Measurements from ENCODE around the gene TNFAIP8L2.
"Not testable (repeated sequence)": the region's sequence is repeated elsewhere in the genome, so short reads cannot be mapped to it uniquely, and the experiment has no call there.

TNFAIP8L2 gene

DNA sequence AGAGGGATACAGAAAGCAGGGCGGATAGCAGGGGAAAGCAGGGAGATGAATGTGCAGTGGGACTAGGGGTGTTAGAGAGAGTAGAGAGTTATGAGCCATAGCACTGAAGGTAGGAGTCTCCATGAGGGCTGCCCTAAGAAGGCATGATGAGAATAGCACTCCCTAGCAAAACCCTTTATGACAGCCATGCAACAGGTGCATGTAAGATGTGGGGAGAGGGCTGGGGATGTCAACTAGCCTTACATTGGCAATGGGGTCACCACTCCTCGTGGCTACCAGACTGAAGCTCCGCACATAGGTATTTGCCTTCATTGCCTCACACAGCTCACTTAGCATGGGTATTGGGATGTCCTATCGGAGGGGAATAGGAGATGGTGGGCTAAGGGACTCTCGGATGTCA, 14.7 kb downstream of the TNFAIP8L2 start:
- peaks cover 42% of the 10 kb centered on the region for H3K36me3 ChIP-seq (ENCODE audit: control insufficient read depth, insufficient read depth, low read length, severe bottlenecking)
- peaks cover 23% of the 10 kb centered on the region for H3K4me1 ChIP-seq (ENCODE audit: control insufficient read depth, insufficient read depth, low read length)
- DNase-seq (ENCODE audit: low read depth): no peak
- no peaks in the 10 kb centered on the region for H3K27me3 ChIP-seq (replicated peaks; ENCODE audit: control insufficient read depth, insufficient read depth, low read length)
- H3K9me3 ChIP-seq (ENCODE audit: control insufficient read depth, low read length): no peaks in the 10 kb centered on the region
- no peak overlapping the region for H3K4me3 ChIP-seq (ENCODE audit: low read length)
- H3K9ac ChIP-seq (ENCODE audit: low read length): no peak overlapping the region

DNA sequence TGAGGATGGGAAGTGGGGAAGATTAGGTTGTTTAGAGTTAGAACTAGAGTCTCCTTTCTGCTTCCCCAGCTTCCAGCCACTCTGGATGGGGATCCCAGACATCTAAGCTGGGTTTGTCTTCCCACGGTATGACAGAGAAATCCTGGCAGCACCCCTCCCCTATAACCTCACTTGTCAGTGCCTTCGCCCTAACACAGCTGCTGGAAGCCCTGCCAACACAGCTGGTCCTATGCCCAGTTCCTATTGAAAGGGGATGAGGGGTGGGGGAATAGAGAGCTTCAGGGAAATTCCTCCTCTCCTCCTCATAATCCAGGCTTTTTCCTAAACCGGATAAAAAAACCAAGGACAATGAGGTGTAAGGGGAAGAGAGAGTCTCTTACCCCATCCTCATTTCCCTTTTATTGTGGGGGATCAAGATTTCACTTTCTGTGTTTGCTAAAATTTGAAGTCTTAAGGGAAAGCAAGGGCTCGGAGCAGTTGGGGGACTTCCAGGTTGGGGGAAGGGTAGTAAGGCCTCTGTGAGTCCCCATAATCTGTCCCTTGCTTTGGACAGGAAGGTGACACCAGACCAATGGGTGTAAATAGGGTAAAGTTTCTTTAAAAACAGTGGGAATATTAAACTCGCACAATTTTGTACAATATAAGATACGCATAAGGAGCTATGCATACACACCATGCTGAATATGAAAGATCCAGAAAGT, 18.7 kb downstream of the TNFAIP8L2 start:
- Histone ChIP-seq H3K9me3 (ENCODE audit: control insufficient read depth, low read length) (no peaks in the 10 kb centered on the region), H3K27me3 (replicated peaks; ENCODE audit: control insufficient read depth, insufficient read depth, low read length) (no peaks in the 10 kb centered on the region), H3K4me1 (ENCODE audit: control insufficient read depth, insufficient read depth, low read length) (peaks cover 13% of the 10 kb centered on the region), H3K9ac (ENCODE audit: low read length) (peak overlapping the region; percentile 25), H3K4me3 (ENCODE audit: low read length) (no peak overlapping the region), H3K36me3 (ENCODE audit: control insufficient read depth, insufficient read depth, low read length, severe bottlenecking) (peaks cover 68% of the 10 kb centered on the region)
- no peak for DNase-seq (ENCODE audit: low read depth)

DNA sequence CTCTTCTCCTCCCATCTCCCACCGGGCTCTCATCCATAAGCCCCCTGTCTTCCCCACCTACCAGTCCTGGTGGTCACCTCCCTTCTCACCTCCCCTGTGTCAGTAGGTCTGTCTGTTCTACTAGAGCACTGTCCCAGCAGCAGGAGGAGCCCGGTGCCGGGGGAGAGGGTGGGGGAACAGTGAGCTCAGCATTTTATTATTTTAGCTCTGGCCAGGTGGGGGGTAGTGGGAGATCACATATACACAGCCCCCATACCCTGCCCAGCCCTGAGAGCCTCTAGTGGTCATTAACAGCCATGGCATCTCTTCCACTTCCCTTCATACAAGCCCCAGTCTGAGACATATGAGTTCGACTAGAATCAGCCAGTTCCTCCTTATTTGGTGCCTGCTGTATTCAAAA, 19.4 kb downstream of the TNFAIP8L2 start, which contains the start of gene TMOD4:
Gene TMOD4, minus strand, starts transcription at position 119 of the 400 bp plus-strand sequence. CDS start 1,106 bp downstream, outside the sequence.
- Histone ChIP-seq H3K36me3 (ENCODE audit: control insufficient read depth, insufficient read depth, low read length, severe bottlenecking) (peaks cover 69% of the 10 kb centered on the region), H3K4me1 (ENCODE audit: control insufficient read depth, insufficient read depth, low read length) (peaks cover 13% of the 10 kb centered on the region), H3K27me3 (replicated peaks; ENCODE audit: control insufficient read depth, insufficient read depth, low read length) (no peaks in the 10 kb centered on the region), H3K4me3 (ENCODE audit: low read length) (no peak within 1 kb of the TSS), H3K9ac (ENCODE audit: low read length) (peak within 1 kb of the TSS; percentile 25), H3K9me3 (ENCODE audit: control insufficient read depth, low read length) (no peaks in the 10 kb centered on the region)
- DNase-seq (ENCODE audit: low read depth): peak; percentile 37

DNA sequence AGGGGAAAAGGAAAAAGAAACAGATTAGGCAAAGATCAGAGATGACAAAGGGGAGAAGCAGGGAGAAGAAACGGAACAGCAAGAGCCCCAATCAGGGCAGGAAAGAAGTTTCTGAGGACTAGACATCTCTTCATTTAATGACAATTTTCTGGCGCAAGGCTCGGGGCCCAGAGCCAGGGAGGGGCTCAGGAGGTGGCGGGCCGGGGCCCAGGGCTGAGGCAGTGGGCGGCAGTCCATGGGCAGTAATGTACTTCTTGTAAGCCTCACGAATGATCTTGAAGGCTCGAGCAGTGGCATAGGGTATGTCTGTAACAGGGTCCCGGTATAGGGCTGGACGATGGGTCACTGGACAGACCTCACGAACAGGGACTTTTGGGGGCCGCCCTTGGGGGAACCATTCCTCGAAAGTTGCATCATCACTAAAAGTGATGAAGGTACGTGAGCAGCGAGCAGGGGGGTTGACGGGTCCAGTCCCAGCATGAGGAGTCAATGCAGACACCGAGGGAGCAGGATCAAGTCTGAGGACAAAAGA, 20.1 kb downstream of the TNFAIP8L2 start:
- DNase-seq (ENCODE audit: low read depth): no peak
- H3K4me1 ChIP-seq (ENCODE audit: control insufficient read depth, insufficient read depth, low read length): peaks cover 13% of the 10 kb centered on the region
- no peak overlapping the region for H3K4me3 ChIP-seq (ENCODE audit: low read length)
- H3K9ac ChIP-seq (ENCODE audit: low read length): no peak overlapping the region
- peaks cover 70% of the 10 kb centered on the region for H3K36me3 ChIP-seq (ENCODE audit: control insufficient read depth, insufficient read depth, low read length, severe bottlenecking)
- H3K9me3 ChIP-seq (ENCODE audit: control insufficient read depth, low read length): no peaks in the 10 kb centered on the region
- no peaks in the 10 kb centered on the region for H3K27me3 ChIP-seq (replicated peaks; ENCODE audit: control insufficient read depth, insufficient read depth, low read length)

DNA sequence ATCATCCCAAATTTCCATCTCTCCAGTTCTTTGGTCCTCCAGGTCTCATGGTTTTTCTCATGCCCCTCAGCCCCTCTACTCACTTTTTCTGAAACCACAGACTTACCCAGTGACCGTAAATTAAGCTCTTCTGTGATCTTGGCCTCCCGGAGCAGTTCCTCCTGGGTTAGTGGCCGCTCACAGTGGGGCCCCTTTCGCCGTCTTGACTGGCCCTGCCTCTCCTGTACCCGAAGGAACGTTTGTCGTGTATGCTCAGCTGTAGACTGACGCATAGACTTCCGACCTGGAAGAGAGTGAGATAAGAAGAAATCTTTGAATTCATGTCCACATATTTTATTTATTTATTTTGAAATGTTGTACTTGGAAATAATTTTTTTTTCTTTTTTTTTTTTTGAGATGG, 27.8 kb downstream of the TNFAIP8L2 start:
- H3K9me3 ChIP-seq (ENCODE audit: control insufficient read depth, low read length): no peaks in the 10 kb centered on the region
- H3K9ac ChIP-seq (ENCODE audit: low read length): no peak overlapping the region
- H3K36me3 ChIP-seq (ENCODE audit: control insufficient read depth, insufficient read depth, low read length, severe bottlenecking): peaks cover 60% of the 10 kb centered on the region
- DNase-seq (ENCODE audit: low read depth): no peak
- no peaks in the 10 kb centered on the region for H3K27me3 ChIP-seq (replicated peaks; ENCODE audit: control insufficient read depth, insufficient read depth, low read length)
- no peak overlapping the region for H3K4me3 ChIP-seq (ENCODE audit: low read length)
- peaks cover 20% of the 10 kb centered on the region for H3K4me1 ChIP-seq (ENCODE audit: control insufficient read depth, insufficient read depth, low read length)

DNA sequence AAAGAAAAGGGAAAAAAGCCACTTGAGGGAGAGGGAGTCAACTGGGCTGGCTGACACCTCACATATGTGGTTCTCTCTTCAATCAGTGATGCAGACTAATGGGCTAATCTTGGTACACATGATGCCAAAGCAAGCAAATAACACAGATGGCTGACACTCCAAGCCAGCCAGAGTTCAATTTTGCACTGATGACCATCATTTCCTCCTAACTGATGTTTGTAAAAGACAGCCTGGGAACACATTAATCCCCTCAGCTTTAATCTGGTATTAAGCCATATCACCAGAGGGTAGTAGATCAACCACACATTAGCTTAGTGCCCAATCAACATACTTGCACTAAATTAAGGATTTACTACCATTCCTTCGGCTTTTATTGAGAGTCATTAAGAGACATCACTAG, 30.8 kb downstream of the TNFAIP8L2 start:
- Histone ChIP-seq H3K4me3 (ENCODE audit: low read length) (no peak overlapping the region), H3K4me1 (ENCODE audit: control insufficient read depth, insufficient read depth, low read length) (peaks cover 20% of the 10 kb centered on the region), H3K9ac (ENCODE audit: low read length) (no peak overlapping the region), H3K36me3 (ENCODE audit: control insufficient read depth, insufficient read depth, low read length, severe bottlenecking) (peaks cover 34% of the 10 kb centered on the region), H3K27me3 (replicated peaks; ENCODE audit: control insufficient read depth, insufficient read depth, low read length) (no peaks in the 10 kb centered on the region), H3K9me3 (ENCODE audit: control insufficient read depth, low read length) (no peaks in the 10 kb centered on the region)
- DNase-seq (ENCODE audit: low read depth): no peak

DNA sequence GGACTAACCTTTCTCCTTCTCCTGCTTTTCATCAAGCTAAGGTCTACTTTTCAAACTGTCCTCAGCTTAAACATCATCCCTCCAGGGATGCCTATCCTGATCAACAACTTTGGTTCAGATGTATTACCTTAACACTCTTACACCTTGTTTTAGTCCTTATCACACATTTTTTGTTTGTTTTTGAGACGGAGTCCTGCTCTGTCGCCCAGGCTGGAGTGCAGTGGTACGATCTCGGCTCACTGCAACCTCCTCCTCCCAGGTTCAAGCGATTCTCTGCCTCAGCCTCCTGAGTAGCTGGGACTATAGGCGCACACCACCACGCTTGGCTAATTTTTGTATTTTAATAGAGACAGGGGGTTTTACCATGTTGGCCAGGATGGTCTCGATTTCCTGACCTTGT, 32.2 kb downstream of the TNFAIP8L2 start:
- DNase-seq (ENCODE audit: low read depth); H3K9me3 ChIP-seq (ENCODE audit: control insufficient read depth, low read length); H3K27me3 ChIP-seq (replicated peaks; ENCODE audit: control insufficient read depth, insufficient read depth, low read length): not testable (repeated sequence)
- peaks cover 20% of the 10 kb centered on the region for H3K4me1 ChIP-seq (ENCODE audit: control insufficient read depth, insufficient read depth, low read length)
- peak overlapping the region; percentile 96 for H3K4me3 ChIP-seq (ENCODE audit: low read length)
- H3K9ac ChIP-seq (ENCODE audit: low read length): peak overlapping the region; percentile 92
- peaks cover 22% of the 10 kb centered on the region for H3K36me3 ChIP-seq (ENCODE audit: control insufficient read depth, insufficient read depth, low read length, severe bottlenecking)

- peaks cover 10% of the 10 kb centered on the region for H3K36me3 ChIP-seq (ENCODE audit: control insufficient read depth, insufficient read depth, low read length, severe bottlenecking)
- peak within 1 kb of the TSS; percentile 92 for H3K9ac ChIP-seq (ENCODE audit: low read length)
- no peaks in the 10 kb centered on the region for H3K27me3 ChIP-seq (replicated peaks; ENCODE audit: control insufficient read depth, insufficient read depth, low read length)
- H3K4me1 ChIP-seq (ENCODE audit: control insufficient read depth, insufficient read depth, low read length): peaks cover 25% of the 10 kb centered on the region
- peak within 1 kb of the TSS; percentile 96 for H3K4me3 ChIP-seq (ENCODE audit: low read length)
- no peaks in the 10 kb centered on the region for H3K9me3 ChIP-seq (ENCODE audit: control insufficient read depth, low read length)
- peak; percentile 96 for DNase-seq (ENCODE audit: low read depth)
Measured at GRCh38 chr1:151189637-151190445, 33.4 kb downstream of the TNFAIP8L2 start, which contains the start of gene VPS72. TSS of gene VPS72 (minus strand) at chr1:151190197. CDS start at chr1:151190121, 76 bp downstream.

DNA sequence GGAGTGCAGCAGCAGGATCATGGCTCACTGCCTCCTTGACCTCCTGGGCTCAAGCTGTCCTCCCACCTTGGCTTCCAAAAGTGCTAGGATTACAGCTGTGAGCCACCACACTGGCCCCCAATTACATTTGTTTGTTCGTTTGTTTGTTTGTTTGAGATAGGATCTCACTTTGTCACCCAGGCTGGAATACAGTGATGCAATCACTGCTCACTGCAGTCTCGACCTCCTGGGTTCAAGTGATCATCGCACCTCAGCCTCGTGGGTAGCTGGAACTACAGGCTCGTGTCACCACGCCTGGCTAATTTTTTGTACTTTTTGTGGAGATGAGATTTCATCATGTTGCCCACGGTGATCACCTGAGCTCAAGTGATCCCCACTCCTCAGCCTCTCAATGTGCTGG, 35.6 kb downstream of the TNFAIP8L2 start:
- Histone ChIP-seq H3K9me3 (ENCODE audit: control insufficient read depth, low read length) (no peaks in the 10 kb centered on the region), H3K27me3 (replicated peaks; ENCODE audit: control insufficient read depth, insufficient read depth, low read length) (no peaks in the 10 kb centered on the region), H3K4me1 (ENCODE audit: control insufficient read depth, insufficient read depth, low read length) (peaks cover 27% of the 10 kb centered on the region), H3K36me3 (ENCODE audit: control insufficient read depth, insufficient read depth, low read length, severe bottlenecking) (no peaks in the 10 kb centered on the region), H3K9ac (ENCODE audit: low read length) (no peak overlapping the region), H3K4me3 (ENCODE audit: low read length) (no peak overlapping the region)
- no peak for DNase-seq (ENCODE audit: low read depth)

DNA sequence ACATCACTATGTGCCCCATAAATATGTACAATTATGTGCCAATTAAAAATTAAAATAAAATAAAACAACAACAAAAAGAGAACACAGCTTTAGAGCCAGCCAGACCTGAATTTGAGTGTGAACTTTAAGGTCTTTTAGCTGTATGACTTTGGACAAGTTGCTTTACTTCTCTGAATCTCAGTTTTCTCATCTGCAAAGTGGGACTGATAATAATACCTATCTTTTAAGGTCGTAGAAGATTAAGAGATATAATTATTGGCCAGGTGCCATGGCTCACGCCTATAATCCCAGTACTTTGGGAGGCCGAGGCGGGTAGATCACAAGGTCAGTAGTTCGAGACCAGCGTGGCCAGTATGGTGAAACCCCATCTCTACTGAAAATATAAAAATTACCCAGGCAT, 36.9 kb downstream of the TNFAIP8L2 start:
- no peaks in the 10 kb centered on the region for H3K27me3 ChIP-seq (replicated peaks; ENCODE audit: control insufficient read depth, insufficient read depth, low read length)
- peaks cover 22% of the 10 kb centered on the region for H3K4me1 ChIP-seq (ENCODE audit: control insufficient read depth, insufficient read depth, low read length)
- H3K36me3 ChIP-seq (ENCODE audit: control insufficient read depth, insufficient read depth, low read length, severe bottlenecking): no peaks in the 10 kb centered on the region
- no peak overlapping the region for H3K4me3 ChIP-seq (ENCODE audit: low read length)
- no peaks in the 10 kb centered on the region for H3K9me3 ChIP-seq (ENCODE audit: control insufficient read depth, low read length)
- no peak overlapping the region for H3K9ac ChIP-seq (ENCODE audit: low read length)
- DNase-seq (ENCODE audit: low read depth): no peak

DNA sequence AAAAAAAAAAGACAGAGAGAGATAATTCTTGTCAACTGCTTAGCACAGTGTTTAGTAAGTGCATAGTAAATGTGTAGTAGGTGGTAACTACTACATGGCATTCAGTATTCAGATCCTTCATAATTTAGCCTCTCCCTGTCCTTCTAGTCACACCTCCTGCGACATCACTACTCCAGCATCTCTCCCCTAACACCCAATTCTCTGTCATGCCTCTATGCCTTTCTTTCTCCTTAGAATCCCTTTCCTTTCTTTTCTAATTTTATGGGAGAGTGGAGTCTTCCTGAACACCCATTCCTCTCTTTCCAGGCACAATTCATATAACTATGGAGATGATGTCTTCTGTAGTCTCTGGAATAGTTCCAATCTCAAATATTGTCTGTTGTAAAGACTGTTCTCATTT, 37.4 kb downstream of the TNFAIP8L2 start:
- no peak overlapping the region for H3K4me3 ChIP-seq (ENCODE audit: low read length)
- H3K4me1 ChIP-seq (ENCODE audit: control insufficient read depth, insufficient read depth, low read length): peaks cover 17% of the 10 kb centered on the region
- no peak overlapping the region for H3K9ac ChIP-seq (ENCODE audit: low read length)
- no peaks in the 10 kb centered on the region for H3K9me3 ChIP-seq (ENCODE audit: control insufficient read depth, low read length)
- DNase-seq (ENCODE audit: low read depth): no peak
- H3K27me3 ChIP-seq (replicated peaks; ENCODE audit: control insufficient read depth, insufficient read depth, low read length): no peaks in the 10 kb centered on the region
- H3K36me3 ChIP-seq (ENCODE audit: control insufficient read depth, insufficient read depth, low read length, severe bottlenecking): no peaks in the 10 kb centered on the region

Measured in adipocyte (in vitro differentiated cells).